Heart left ventricle (tissue), 16 donors: ENCODE data around the gene COL4A4. TPM values are rescaled to one million over a fixed set of nuclear protein-coding genes. Genes with fewer than 3 reads are reported as not detected.

Experiments used
- ATAC-seq, 4 donors: fragments of 200-7000 bp; cut with Tn5 transposase; one replicate each; pipeline ENCODE4 v1.9.1; 2020 to 2022; ENCODE audit warnings: moderate library complexity in 4 of 4, mild to moderate bottlenecking in 3 of 4, moderate number of reproducible peaks in 1 of 4
- DNase-seq, 5 donors: peaks; one replicate each; pipeline ENCODE4 v3.0.0-alpha.2; 2020
- H3K27ac ChIP-seq, 12 donors: fragments of 200-600 bp; sonication (generic) in 4 of 12; one replicate each; pipeline versions ENCODE4 v1.5.0 to v1.8.0; 2016 to 2022; ENCODE audit warnings: mild to moderate bottlenecking in 2 of 12
- H3K27me3 ChIP-seq, 9 donors: fragments of 200-600 bp; sonication (generic) in 2 of 9; one replicate each; pipeline versions ENCODE4 v1.5.1 to v1.8.0; 2016 to 2022; ENCODE audit warnings: mild to moderate bottlenecking in 3 of 9
- H3K36me3 ChIP-seq, 9 donors: fragments of 200-600 bp; sonication (generic) in 2 of 9; one replicate each; pipeline versions ENCODE4 v1.5.0 to v1.8.0; 2018 to 2022; ENCODE audit warnings: mild to moderate bottlenecking in 2 of 9
- H3K4me1 ChIP-seq, 12 donors: fragments of 200-600 bp; sonication (generic) in 4 of 12; one replicate each; pipeline versions ENCODE4 v1.5.0 to v1.8.0; 2016 to 2022; ENCODE audit warnings: mild to moderate bottlenecking in 3 of 12
- H3K4me3 ChIP-seq, 12 donors: fragments of 200-600 bp; sonication (generic) in 4 of 12; one replicate each; pipeline versions ENCODE4 v1.5.0 to v1.8.0; 2017 to 2022; ENCODE audit warnings: mild to moderate bottlenecking in 9 of 12, moderate library complexity in 4 of 12
- H3K9me3 ChIP-seq, 12 donors: fragments of 200-600 bp; sonication (generic) in 4 of 12; one replicate each; pipeline versions ENCODE4 v1.5.0 to v1.8.0; 2016 to 2022; ENCODE audit warnings: mild to moderate bottlenecking in 1 of 12
- POLR2A ChIP-seq, 2 donors: fragments of 450-650 bp; IDR thresholded peaks; one replicate each; pipeline ENCODE4 v1.6.1; 2017; ENCODE audit warnings: antibody characterized with exemption in 2 of 2, mild to moderate bottlenecking in 2 of 2, moderate library complexity in 2 of 2
- WGBS, 4 donors: extraction: QIAGEN DNeasy Blood & Tissue Kit in 2 of 4; methylation state at CpG; one replicate each; pipeline versions ENCODE4 v1.1.5 to v1.1.7; 2013 to 2018; 5-methylcytosine and 5-hydroxymethylcytosine counted together
- intact Hi-C, 10 donors: fragments of 100-400 bp; cut with DNase I; formaldehyde crosslinking; loops; one replicate each; pipeline versions ENCODE4 v1.11.1 to v1.14.2; 2022
- long read RNA-seq, 3 donors: library from polyadenylated mRNA; unstranded; transcript quantifications; one replicate each; pipeline ENCODE4 v2.0.0, GENCODE V29; 2020 to 2021
- polyA plus RNA-seq, 2 donors: library from polyadenylated mRNA; stranded (reverse); fragments of 200-250 nt; gene quantifications; one replicate each; pipeline ENCODE4 v1.2.3, GENCODE V29; 2013
- total RNA-seq, 9 donors: library from RNA; depleted of rRNA in 2 of 9; stranded (reverse); fragments of >200 nt in 2 of 9; fragmentation: NEBNext Ultra II Directional in 3 of 9; extraction: Animal tissue kit (Norgen Biotek cat#: 25700) in 3 of 9; gene quantifications; one replicate each; pipeline versions ENCODE4 v1.1.0 to v1.2.4, GENCODE V29; 2016 to 2023
- TF ChIP-seq, protein P1 (sequence below), 12 donors: fragments of 200-600 bp; sonication (generic) in 4 of 12; IDR thresholded peaks; one replicate each; pipeline versions ENCODE4 v1.5.0 to v1.8.0; 2018 to 2022; ENCODE audit warnings: antibody characterized with exemption in 12 of 12, mild to moderate bottlenecking in 5 of 12
- donor health status: ischemic (EF 13 %, LVEDD 7.1; RV severe dilation, severe dysfunction).
- donor health status: healthy with polysubstance abuse.
- donor health status: DM: no; HTN: yes; CAD: no.
- donor health status: DM: no; HTN: no; CAD: no.
- donor health status: ischemic (EF 25% LVEDD 6.9; RV normal size, moderate dysfunction).
- donor health status: ischemic (EF 25% LVEDD 5.7; RV mildly dilated, moderate dysfunction).
- donor health status: healthy.
- donor health status: DM: yes; HTN: yes; CAD: no.
- donor health status: ischemic (EF 35%, LVEDD 5.7; RV mildly dilated, moderate dysfunction).
- donor health status: nonischemic (EF 11% LVEDD 7.7; RV severe dilation, severe dysfunction).
- donor health status: DM: yes; HTN: yes; CAD: no.
- donor health status: PGD.
- donor health status: ischemic (EF 29% LVEDD 5.4; RV normal size, mild dysfunction).
- donor health status: nonischemic (EF 23%, LVEDD 6.1; RV moderate dilation, normal function).

The COL4A4 gene
- 1 to 10 TPM; 1.6 to 9.9 (median 5.1) TPM for total RNA-seq
- 1 to 10 TPM; 1.0 to 1.3 TPM for polyA plus RNA-seq
- long read RNA-seq, donor 1, partial matches to known transcripts: 6 of 9 reads
- long read RNA-seq, donor 1, other reads (novel, unspliced or antisense): 3 of 9 reads
- long read RNA-seq, donor 2, partial matches to known transcripts: 8 of 12 reads
- long read RNA-seq, donor 2, other reads (novel, unspliced or antisense): 4 of 12 reads
- long read RNA-seq, donor 3, partial matches to known transcripts: 1 of 3 reads
- long read RNA-seq, donor 3, other reads (novel, unspliced or antisense): 2 of 3 reads

DNA sequence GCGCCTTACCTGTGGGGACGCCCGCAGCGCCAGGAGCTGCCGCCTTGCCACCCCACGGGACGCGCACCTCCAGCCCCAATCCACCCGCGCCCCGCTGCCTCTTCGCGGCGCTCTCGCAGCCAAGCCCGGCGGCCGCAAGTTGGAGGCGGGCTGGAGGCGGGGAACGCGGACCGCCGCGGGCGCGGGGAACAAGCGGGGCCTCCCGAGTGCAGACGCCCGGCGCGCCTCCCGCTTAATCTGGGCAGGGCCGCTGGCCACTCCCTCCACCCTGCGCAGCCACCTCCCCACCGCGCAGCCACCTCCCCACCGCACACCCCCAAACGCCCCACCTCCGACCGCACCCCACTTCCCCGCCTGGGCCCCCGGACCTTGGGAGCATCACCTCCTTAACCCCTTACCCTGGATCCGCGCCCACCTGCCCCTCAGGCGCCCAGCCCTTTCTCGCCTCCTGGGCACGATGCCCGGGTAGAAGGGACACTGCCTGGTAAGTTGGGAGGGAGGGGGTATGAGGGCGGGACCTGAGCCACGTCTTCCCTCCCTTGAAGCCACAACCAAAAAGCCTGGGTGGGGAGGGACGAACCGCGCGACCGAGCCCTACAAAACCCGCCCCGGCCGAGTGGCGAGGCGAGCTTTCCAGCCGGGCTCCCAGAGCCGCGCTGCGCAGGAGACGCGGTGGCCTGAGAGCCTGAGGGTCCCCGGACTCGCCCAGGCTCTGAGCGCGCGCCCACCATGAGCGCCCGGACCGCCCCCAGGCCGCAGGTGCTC lies at the start of gene COL4A4, which contains the start of gene COL4A3:
COL4A4 (minus strand) TSS at position 208 of the 765 bp plus-strand sequence. CDS start 16,722 bp downstream, outside the sequence.
COL4A3 (plus strand) TSS at position 627 of the 765 bp plus-strand sequence; CDS start at position 730, 103 bp downstream.
- Histone ChIP-seq H3K9me3 (peaks cover 0 to 4% (median 0%) of the 10 kb centered on the region in 12 donors), H3K4me3 (peak within 1 kb of the TSS; percentile 56 to 85 (median 69)), H3K27me3 (peaks cover 0 to 35% (median 3%) of the 10 kb centered on the region in 9 donors), H3K27ac (peak within 1 kb of the TSS; percentile 41 to 88 (median 76)), H3K4me1 (peaks cover 0 to 19% (median 5%) of the 10 kb centered on the region in 12 donors), H3K36me3 (no peaks in the 10 kb centered on the region)
- 1 to 5% (median 1%) methylated on average over 8 to 77 of the region's 77 CpGs for WGBS, 4 donors
- intact Hi-C loops: loop anchor here in 1 of 10 donors (5.0 kb wide), 1 partner anchor 33 kb away; no protein-coding TSS in a partner anchor
- TF ChIP-seq, protein P1, sequence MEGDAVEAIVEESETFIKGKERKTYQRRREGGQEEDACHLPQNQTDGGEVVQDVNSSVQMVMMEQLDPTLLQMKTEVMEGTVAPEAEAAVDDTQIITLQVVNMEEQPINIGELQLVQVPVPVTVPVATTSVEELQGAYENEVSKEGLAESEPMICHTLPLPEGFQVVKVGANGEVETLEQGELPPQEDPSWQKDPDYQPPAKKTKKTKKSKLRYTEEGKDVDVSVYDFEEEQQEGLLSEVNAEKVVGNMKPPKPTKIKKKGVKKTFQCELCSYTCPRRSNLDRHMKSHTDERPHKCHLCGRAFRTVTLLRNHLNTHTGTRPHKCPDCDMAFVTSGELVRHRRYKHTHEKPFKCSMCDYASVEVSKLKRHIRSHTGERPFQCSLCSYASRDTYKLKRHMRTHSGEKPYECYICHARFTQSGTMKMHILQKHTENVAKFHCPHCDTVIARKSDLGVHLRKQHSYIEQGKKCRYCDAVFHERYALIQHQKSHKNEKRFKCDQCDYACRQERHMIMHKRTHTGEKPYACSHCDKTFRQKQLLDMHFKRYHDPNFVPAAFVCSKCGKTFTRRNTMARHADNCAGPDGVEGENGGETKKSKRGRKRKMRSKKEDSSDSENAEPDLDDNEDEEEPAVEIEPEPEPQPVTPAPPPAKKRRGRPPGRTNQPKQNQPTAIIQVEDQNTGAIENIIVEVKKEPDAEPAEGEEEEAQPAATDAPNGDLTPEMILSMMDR (IDR thresholded peaks at IDR 0.05): no peak
- TF ChIP-seq POLR2A (IDR thresholded peaks at IDR 0.05): peak in 1 of 2 donors; percentile 12
- ATAC-seq (peak; percentile 84 to 93 (median 92)), DNase-seq (peak; percentile 58 to 78 (median 65))

DNA sequence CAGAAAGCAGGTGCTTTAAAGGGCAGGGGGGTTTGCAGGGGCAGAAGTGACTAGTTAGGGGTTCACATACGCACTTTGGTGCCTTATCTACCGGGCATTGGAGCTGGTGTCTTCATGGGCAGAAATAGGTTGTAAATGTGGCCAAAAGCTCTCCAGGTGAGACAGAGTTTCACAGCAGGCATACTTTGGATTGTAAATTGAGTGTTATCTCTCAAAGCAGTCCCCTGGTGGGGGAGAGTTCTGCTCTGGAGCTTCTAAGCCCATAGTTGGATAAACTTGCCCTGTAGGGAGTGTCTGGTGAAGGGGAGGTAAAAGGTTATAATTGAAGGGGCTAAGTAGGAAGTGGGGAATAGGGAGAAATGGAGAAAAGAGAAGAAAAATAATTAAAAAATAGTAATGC lies 43.6 kb upstream of the COL4A4 start:
- H3K27me3 ChIP-seq: no peaks in the 10 kb centered on the region
- H3K36me3 ChIP-seq: no peaks in the 10 kb centered on the region
- H3K4me3 ChIP-seq: no peak overlapping the region
- TF ChIP-seq, protein P1 (IDR thresholded peaks at IDR 0.05): no peak
- TF ChIP-seq POLR2A (IDR thresholded peaks at IDR 0.05): no peak
- H3K4me1 ChIP-seq: peaks cover 0 to 4% (median 0%) of the 10 kb centered on the region in 12 donors
- WGBS, 4 donors: 50 to 72% (median 67%) methylated on average over 2 of the region's 2 CpGs
- H3K9me3 ChIP-seq: no peaks in the 10 kb centered on the region
- DNase-seq (no peak), ATAC-seq (no peak)
- no peak overlapping the region for H3K27ac ChIP-seq
- intact Hi-C loops: no loop called here

DNA sequence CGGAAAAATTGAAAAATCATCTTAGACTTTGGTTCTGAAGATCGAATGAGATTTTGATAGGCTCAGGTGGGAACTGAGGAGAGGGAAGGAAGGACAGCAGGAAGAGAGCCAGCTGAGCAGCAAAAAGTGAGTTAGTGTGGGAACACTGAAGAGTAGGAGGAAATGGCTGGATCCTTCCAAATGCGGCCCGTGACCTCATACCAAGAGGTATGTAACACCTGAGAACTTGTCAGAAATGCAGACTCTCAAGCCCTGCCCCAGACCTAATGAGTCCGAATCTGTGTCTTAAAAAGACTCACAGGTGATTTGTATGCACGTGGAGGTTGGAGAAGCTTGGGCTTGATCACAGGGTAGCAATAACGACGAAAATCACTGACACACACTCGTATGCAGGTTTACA lies 42.4 kb upstream of the COL4A4 start:
- no peak for ATAC-seq
- Histone ChIP-seq H3K9me3 (no peaks in the 10 kb centered on the region), H3K36me3 (no peaks in the 10 kb centered on the region), H3K27me3 (no peaks in the 10 kb centered on the region), H3K4me1 (no peaks in the 10 kb centered on the region), H3K27ac (no peak overlapping the region), H3K4me3 (no peak overlapping the region)
- intact Hi-C loops: no loop called here
- DNase-seq: no peak
- TF ChIP-seq, protein P1 (IDR thresholded peaks at IDR 0.05): no peak
- TF ChIP-seq POLR2A (IDR thresholded peaks at IDR 0.05): no peak
- WGBS, 4 donors: 86 to 91% (median 88%) methylated on average over 9 of the region's 9 CpGs

DNA sequence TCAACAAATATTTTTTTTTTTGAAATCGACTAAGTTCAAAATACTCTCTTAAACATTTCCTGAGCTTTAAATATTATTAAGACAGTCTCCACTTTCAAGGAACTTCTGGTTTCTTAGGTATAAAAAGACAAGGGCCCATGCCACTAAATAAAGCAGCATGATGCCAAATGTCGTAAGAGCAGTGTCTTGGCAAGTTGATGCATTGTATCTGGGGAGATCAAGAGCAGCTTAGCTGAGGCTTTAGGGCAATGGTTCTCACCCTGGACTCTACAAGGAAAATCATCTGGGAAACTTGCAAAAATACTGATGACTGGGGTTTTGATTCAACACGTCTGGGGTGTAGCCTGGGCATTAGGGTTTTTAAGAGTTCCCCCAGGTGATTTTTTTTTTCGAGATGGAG lies 41.7 kb upstream of the COL4A4 start:
- DNase-seq: no peak
- TF ChIP-seq, protein P1 (IDR thresholded peaks at IDR 0.05): no peak
- Histone ChIP-seq H3K27me3 (no peaks in the 10 kb centered on the region), H3K36me3 (no peaks in the 10 kb centered on the region), H3K4me3 (no peak overlapping the region), H3K9me3 (no peaks in the 10 kb centered on the region), H3K27ac (no peak overlapping the region), H3K4me1 (no peaks in the 10 kb centered on the region)
- ATAC-seq: no peak
- intact Hi-C loops: no loop called here
- 76 to 80% (median 78%) methylated on average over 4 of the region's 4 CpGs for WGBS, 4 donors
